GM12872 (cell line): ENCODE data around the gene EYS.
A peak's percentile ranks its signal among the peaks of the same experiment; 100 is the strongest.

ENCODE experiments used
- TF ChIP-seq, protein P1 (sequence below): IDR thresholded peaks from 3 replicates; pipeline ENCODE4 v1.5.1; 2011; ENCODE audit warnings: low read depth, mild to moderate bottlenecking, low read length, moderate library complexity; ENCODE audit not compliant: insufficient read depth

Gene EYS

GRCh38 chr6:64227863-64228262, 1479.2 kb downstream of the EYS start:
- TF ChIP-seq, protein P1, sequence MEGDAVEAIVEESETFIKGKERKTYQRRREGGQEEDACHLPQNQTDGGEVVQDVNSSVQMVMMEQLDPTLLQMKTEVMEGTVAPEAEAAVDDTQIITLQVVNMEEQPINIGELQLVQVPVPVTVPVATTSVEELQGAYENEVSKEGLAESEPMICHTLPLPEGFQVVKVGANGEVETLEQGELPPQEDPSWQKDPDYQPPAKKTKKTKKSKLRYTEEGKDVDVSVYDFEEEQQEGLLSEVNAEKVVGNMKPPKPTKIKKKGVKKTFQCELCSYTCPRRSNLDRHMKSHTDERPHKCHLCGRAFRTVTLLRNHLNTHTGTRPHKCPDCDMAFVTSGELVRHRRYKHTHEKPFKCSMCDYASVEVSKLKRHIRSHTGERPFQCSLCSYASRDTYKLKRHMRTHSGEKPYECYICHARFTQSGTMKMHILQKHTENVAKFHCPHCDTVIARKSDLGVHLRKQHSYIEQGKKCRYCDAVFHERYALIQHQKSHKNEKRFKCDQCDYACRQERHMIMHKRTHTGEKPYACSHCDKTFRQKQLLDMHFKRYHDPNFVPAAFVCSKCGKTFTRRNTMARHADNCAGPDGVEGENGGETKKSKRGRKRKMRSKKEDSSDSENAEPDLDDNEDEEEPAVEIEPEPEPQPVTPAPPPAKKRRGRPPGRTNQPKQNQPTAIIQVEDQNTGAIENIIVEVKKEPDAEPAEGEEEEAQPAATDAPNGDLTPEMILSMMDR = no peak

DNA sequence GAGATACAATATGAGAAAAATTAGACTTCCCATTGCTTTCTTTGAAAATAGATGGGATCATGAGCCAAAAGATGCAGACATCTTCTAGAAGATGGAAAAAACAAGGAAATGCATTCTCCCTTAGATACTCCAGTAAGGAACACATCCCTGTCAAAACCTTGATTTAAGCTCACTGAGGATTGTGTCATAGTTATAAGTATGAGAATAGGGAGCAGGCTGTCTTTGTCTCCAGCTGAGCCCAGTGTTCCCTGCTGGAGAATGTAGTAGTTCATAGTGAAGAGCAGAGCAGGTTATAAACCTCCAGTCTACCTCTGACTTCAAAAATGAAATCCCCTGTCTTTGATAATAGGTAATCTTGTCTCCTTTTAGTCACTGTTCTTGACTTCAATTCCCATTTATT, 1481.5 kb downstream of the EYS start:
- TF ChIP-seq, protein P1 = no peak

DNA sequence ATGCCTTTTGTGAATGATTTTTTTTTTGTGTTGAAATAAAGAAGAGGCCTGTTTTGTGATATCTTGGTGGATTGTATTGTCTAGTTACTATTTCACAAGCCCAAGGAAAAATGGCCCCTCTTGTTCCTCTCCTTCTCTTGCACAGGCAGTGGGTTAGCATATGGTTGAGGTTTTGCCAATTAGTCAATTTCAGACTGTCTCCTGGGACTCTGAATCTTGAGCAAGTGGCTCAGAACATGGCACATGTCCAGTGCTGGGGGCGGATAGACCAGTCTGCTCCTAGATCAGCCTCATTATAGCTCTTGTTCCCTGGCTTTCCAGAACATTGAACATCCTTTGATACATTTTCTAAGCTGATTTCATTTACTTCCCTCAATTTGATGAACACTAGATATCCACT, 1482.2 kb downstream of the EYS start:
- TF ChIP-seq, protein P1 = no peak

DNA sequence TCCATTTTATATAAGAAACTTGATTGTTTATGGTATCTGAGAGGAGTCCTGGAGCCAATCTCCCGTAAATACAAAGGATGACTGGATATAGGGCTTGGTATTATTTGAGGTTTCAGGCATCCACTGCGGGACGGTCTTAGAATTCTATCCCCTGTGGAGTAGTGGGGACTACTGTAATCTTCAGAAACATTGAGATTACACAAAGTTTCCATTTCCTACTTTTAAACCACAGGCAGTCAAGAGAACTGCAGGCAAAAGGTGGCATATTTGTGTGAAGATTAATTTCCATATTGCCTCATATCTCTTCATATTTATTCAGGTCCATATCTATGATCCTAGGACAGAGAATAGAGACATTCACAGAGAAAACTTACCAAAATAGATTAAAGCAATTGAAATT, 1485.2 kb downstream of the EYS start:
- TF ChIP-seq, protein P1 = 0 out of 3 replicates have a peak, but pooled peaks have one; percentile 13

DNA sequence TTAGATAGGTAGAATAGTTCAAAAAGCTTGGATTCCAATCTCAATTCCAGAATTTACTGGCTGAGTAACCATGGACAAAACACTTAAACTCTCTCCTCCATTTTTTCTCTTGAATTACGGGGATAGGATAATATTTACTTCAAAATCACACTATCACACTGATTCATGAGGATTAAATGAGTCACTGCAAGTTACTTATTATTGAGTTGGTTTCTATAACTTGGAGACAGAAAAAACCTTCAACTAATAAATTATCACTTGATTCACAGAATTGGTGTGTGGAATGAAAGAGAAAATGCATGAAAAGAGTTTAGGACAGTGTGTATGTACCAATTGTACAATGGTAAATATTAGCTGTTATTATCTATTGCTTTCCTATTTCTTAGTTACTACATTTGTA, 1486.2 kb downstream of the EYS start:
- TF ChIP-seq, protein P1 = no peak

DNA sequence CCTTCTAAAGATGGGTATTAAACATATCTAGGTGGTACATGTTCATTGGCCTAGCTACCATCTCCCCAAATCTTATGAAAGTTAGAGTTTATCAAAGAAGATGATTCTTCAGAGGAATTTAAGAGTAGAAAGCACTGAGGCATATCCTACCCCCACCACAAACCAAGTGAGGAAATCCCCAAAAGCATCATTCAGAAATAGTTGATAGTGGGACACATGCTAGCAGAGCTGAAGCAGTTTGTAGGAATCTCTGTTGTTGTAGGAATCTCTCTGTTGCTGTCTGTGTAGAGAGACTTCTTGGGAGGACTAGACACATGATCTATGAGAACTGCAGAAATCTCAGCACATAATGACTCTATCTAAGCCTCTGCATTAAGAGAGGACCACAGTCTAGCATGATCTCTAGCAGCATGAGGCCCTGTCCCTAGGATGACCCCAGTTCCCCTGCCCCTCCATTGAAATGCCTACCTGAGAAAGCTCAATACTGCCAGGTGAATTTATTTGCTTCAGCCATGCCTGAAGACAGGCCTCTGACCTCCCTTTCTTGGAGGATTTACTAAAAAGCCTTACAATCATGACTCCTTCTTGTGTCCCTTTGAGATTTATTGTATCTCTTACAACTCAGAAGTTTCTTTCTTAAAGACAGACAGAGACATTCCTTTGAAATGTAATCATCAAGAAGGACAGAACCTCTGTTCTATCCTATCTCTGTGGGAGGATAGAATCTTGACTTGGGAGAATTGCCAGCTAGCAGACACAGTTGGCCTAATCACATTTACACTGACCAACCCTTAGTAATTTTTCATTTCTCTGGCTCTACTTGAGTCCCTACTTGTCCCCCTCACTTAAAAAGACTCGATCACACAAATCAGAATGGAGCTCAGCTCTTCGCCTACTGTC, 1489.1 kb downstream of the EYS start:
- TF ChIP-seq, protein P1 = no peak

- TF ChIP-seq, protein P1 = no peak
These were observed 1492.7 kb downstream of the EYS start for GRCh38 chr6:64214373-64214772.
